ENCODE results near the gene TRIP10.
"Not testable (repeated sequence)": the region's sequence is repeated elsewhere in the genome, so short reads cannot be mapped to it uniquely, and the experiment has no call there.

TRIP10 gene

GRCh38 chr19:6740589-6741343 is 1.3 kb downstream of the TRIP10 start:
- no peak for DNase-seq (ENCODE audit: low spot score)

GRCh38 chr19:6743066-6743465 is 3.6 kb downstream of the TRIP10 start:
- no peak for DNase-seq (ENCODE audit: low spot score)

- DNase-seq (ENCODE audit: low spot score) = no peak
Observed at GRCh38 chr19:6743714-6744380, 4.4 kb downstream of the TRIP10 start.

- no peak for DNase-seq (ENCODE audit: low spot score)
Observed at GRCh38 chr19:6744381-6745301, 5.2 kb downstream of the TRIP10 start.

GRCh38 chr19:6745965-6746364 is 6.5 kb downstream of the TRIP10 start:
- no peak for DNase-seq (ENCODE audit: low spot score)

- not testable (repeated sequence) for DNase-seq (ENCODE audit: low spot score)
Observed at GRCh38 chr19:6748543-6748942, 9.1 kb downstream of the TRIP10 start.

GRCh38 chr19:6750062-6750461 is 10.6 kb downstream of the TRIP10 start:
- DNase-seq (ENCODE audit: low spot score) = no peak

GRCh38 chr19:6751189-6751588 is 11.7 kb downstream of the TRIP10 start:
- DNase-seq (ENCODE audit: low spot score) = no peak

GRCh38 chr19:6752256-6753177 is 13.0 kb downstream of the TRIP10 start:
- no peak for DNase-seq (ENCODE audit: low spot score)

- peak; percentile 90 for DNase-seq (ENCODE audit: low spot score)
Observed at GRCh38 chr19:6753178-6754031, 13.9 kb downstream of the TRIP10 start.

- no peak for DNase-seq (ENCODE audit: low spot score)
Observed at GRCh38 chr19:6754136-6754535, 14.7 kb downstream of the TRIP10 start.

- DNase-seq (ENCODE audit: low spot score) = no peak
Observed at GRCh38 chr19:6754653-6755463, 15.4 kb downstream of the TRIP10 start.

- no peak for DNase-seq (ENCODE audit: low spot score)
Observed at GRCh38 chr19:6760606-6761005, 21.1 kb downstream of the TRIP10 start.

- no peak for DNase-seq (ENCODE audit: low spot score)
Observed at GRCh38 chr19:6761053-6761676, 21.7 kb downstream of the TRIP10 start.

GRCh38 chr19:6762253-6762797 is 22.8 kb downstream of the TRIP10 start:
- not testable (repeated sequence) for DNase-seq (ENCODE audit: low spot score)

- no peak for DNase-seq (ENCODE audit: low spot score)
Observed at GRCh38 chr19:6765738-6766356, 26.4 kb downstream of the TRIP10 start.

- DNase-seq (ENCODE audit: low spot score) = no peak
Observed at GRCh38 chr19:6766357-6767080, 27.0 kb downstream of the TRIP10 start.

GRCh38 chr19:6767081-6767356 is 27.5 kb downstream of the TRIP10 start:
- no peak for DNase-seq (ENCODE audit: low spot score)

Data from COLO829 (cell line).